Suppressor macrophage (primary cell): ENCODE results near the gene KRT33A.

Experiments
- DNase-seq, 4 experiments: peaks; one replicate each; pipeline ENCODE4 v3.0.0-alpha.2; 2020 to 2022

Gene KRT33A

DNA sequence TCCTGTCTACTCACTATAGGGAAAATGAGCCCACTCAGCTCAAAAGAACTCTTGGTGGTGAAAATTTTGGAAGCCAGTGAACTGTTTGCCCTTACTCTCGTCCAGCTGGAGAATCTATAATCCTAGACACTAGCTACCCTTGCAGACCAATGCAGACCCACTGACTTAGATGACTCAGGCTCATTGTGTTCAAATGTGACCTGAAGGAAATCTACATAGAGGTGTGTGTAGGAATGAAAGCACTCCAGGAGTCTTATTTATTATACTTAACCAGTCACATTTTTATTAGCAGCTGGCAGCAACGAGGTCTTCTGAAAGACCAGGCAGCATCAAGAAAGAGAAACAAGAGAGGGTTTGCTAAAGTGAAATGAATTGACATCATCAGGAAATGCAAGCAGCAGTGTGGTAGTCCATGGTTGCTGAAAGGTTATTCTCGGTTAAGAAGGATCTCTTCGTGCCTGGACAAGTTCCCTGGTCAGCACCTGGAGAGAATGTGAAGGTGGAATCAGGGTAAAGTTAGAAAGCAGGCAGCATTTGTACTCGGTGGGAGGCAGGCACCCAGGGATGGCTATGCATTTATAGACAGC is 49.3 kb downstream of the KRT33A start:
- no peak for DNase-seq

DNA sequence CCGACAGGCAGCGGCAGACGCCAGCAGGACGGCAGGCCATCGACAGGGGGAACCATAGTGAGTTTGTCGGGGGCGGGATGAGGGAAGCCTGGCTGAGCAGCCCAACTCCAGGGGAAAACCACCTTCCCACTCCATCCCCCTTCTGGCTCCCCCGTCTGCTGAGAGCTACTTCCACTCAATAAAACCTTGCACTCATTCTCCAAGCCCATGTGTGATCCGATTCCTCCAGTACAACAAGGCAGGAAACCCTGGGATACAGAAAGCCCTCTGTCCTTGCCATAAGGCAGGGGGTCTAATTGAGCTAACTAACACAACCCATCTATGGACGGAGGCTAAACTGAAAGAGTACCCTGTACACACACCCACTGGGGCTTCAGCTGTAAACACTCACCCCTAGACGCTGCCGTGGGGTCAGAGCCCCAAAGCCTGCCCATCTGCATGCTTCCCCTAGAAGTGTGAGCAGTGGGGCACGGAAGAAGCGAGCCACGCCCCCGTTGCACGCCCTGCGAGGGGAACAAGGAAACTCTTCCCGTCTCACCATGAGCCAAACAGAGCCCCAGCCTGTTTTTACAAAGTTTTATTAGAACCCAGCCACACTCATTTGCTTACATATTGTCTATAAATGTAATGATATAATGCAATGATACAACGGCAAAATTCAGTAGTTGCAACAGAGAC is 52.0 kb downstream of the KRT33A start:
- no peak for DNase-seq

DNA sequence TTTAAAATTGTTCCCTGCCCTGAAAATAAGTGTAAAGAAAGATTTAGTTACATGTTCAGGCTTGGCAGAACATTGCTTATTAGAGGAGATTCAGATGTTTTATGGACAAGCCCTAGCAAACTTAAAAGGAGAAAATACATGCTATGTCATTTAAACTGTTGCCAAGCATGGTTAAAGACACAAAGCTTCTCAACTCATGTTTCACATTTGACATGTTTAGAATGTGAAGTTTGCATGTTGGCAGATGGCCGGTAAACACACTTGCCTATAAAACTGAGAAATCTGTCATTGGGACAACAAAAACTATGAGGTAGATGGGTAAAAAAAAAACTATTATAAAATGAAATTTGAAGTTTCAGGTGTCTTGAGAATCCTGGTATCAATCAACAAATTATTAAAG is 53.8 kb downstream of the KRT33A start:
- no peak for DNase-seq
